Breast epithelium (tissue), 4 donors: ENCODE results near the gene TMEM131. TPM values are rescaled to one million over a fixed set of nuclear protein-coding genes. Genes with fewer than 3 reads are reported as not detected.

Experiments
- DNase-seq, 2 donors: peaks; one replicate each; pipeline ENCODE4 v3.0.0-alpha.2; 2019; ENCODE audit warnings: low spot score in 2 of 2
- H3K27ac ChIP-seq, 2 donors: fragments of 200-600 bp; sonication (generic) in 1 of 2; one replicate each; pipeline ENCODE4 v1.5.1; 2016 to 2019; ENCODE audit warnings: mild to moderate bottlenecking in 1 of 2
- H3K27me3 ChIP-seq, 2 donors: fragments of 200-600 bp; sonication (generic) in 1 of 2; one replicate each; pipeline versions ENCODE4 v1.5.1 to v1.6.0; 2017 to 2019; ENCODE audit warnings: control low read depth in 1 of 2, mild to moderate bottlenecking in 1 of 2
- H3K36me3 ChIP-seq: fragments of 200-600 bp; one replicate; pipeline ENCODE4 v1.5.1; 2019
- H3K4me1 ChIP-seq, 2 donors: fragments of 200-600 bp; sonication (generic); one replicate each; pipeline ENCODE4 v1.5.1; 2016 to 2019; ENCODE audit warnings: control low read depth in 1 of 2
- H3K4me3 ChIP-seq, 3 donors: fragments of 200-600 bp; sonication (generic); 1 replicate in 2 of 3; 2 replicates in 1 of 3; pipeline ENCODE4 v1.5.1; 2016 to 2019; ENCODE audit warnings: mild to moderate bottlenecking in 3 of 3, moderate library complexity in 2 of 3
- H3K9me3 ChIP-seq, 2 donors: fragments of 200-600 bp; sonication (generic) in 1 of 2; one replicate each; pipeline ENCODE4 v1.5.1; 2016 to 2019; ENCODE audit warnings: control low read depth in 1 of 2
- POLR2A ChIP-seq: fragments of 450-650 bp; IDR thresholded peaks from one replicate; pipeline ENCODE4 v1.6.1; 2016; ENCODE audit warnings: antibody characterized with exemption, mild to moderate bottlenecking, moderate library complexity
- POLR2AphosphoS5 ChIP-seq, 3 donors: sonication (generic); formaldehyde crosslinking; IDR thresholded peaks; one replicate each; pipeline ENCODE4 v1.6.1; 2017; ENCODE audit warnings: antibody characterized with exemption in 3 of 3
- intact Hi-C: fragments of 100-400 bp; cut with DNase I; formaldehyde crosslinking; loops from one replicate; pipeline ENCODE4 v1.15.1; 2023; ENCODE audit warnings: low total_unique reads
- total RNA-seq, 3 donors: library from RNA; depleted of rRNA; stranded (reverse); fragments of >200 nt; gene quantifications; one replicate each; pipeline ENCODE4 v1.1.0, GENCODE V29; 2016
- TF ChIP-seq, protein P1 (sequence below), 3 donors: fragments of 450-650 bp; IDR thresholded peaks; one replicate each; pipeline ENCODE4 v1.5.1; 2016 to 2017; ENCODE audit warnings: antibody characterized with exemption in 3 of 3, mild to moderate bottlenecking in 3 of 3, moderate library complexity in 3 of 3

The TMEM131 gene
- total RNA-seq, 3 donors from 2014 or later: 30.6 to 47.4 (median 41.3) TPM

DNA sequence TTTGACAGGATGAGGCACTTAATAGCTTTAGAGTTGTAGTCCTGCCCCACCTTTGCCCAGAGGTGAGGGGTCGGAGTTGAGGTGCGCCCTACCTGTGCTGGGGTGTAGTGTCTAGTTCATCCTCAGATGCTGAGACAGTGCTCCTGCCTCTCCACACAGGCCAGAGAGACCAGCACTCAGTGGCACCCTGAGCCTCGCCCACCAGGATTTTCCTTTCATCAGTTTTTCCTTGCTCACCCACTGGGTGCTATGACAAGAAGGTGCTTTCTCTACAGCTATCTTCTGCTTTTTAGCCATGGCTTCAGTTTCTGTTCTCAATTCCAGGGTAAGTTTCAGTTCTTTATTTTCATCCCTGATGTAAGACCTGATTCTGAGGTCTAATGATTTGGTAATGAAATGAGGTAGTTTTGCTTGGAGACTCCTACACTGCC, 16.8 kb upstream of the TMEM131 start:
- H3K4me1 ChIP-seq: no peaks in the 10 kb centered on the region
- DNase-seq: no peak
- no peaks in the 10 kb centered on the region for H3K27me3 ChIP-seq
- no peak overlapping the region for H3K4me3 ChIP-seq
- H3K9me3 ChIP-seq: no peaks in the 10 kb centered on the region
- H3K27ac ChIP-seq: no peak overlapping the region
- intact Hi-C loops: no loop called here
- TF ChIP-seq, protein P1, sequence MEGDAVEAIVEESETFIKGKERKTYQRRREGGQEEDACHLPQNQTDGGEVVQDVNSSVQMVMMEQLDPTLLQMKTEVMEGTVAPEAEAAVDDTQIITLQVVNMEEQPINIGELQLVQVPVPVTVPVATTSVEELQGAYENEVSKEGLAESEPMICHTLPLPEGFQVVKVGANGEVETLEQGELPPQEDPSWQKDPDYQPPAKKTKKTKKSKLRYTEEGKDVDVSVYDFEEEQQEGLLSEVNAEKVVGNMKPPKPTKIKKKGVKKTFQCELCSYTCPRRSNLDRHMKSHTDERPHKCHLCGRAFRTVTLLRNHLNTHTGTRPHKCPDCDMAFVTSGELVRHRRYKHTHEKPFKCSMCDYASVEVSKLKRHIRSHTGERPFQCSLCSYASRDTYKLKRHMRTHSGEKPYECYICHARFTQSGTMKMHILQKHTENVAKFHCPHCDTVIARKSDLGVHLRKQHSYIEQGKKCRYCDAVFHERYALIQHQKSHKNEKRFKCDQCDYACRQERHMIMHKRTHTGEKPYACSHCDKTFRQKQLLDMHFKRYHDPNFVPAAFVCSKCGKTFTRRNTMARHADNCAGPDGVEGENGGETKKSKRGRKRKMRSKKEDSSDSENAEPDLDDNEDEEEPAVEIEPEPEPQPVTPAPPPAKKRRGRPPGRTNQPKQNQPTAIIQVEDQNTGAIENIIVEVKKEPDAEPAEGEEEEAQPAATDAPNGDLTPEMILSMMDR (IDR thresholded peaks at IDR 0.05): no peak
- TF ChIP-seq POLR2A: no peak
- TF ChIP-seq POLR2AphosphoS5 (IDR thresholded peaks at IDR 0.05): no peak
- no peaks in the 10 kb centered on the region for H3K36me3 ChIP-seq

- Histone ChIP-seq H3K4me3 (no peak overlapping the region), H3K27ac (no peak overlapping the region), H3K36me3 (no peaks in the 10 kb centered on the region), H3K27me3 (no peaks in the 10 kb centered on the region), H3K4me1 (no peaks in the 10 kb centered on the region), H3K9me3 (no peaks in the 10 kb centered on the region)
- TF ChIP-seq POLR2A: no peak
- no peak for TF ChIP-seq POLR2AphosphoS5 (IDR thresholded peaks at IDR 0.05)
- TF ChIP-seq, protein P1 (IDR thresholded peaks at IDR 0.05): no peak
- intact Hi-C loops: no loop called here
- DNase-seq: no peak
These were observed 14.4 kb upstream of the TMEM131 start for GRCh38 chr2:98009887-98010760.

- H3K36me3 ChIP-seq: no peaks in the 10 kb centered on the region
- TF ChIP-seq POLR2AphosphoS5 (IDR thresholded peaks at IDR 0.05) (no peak), POLR2A (no peak)
- TF ChIP-seq, protein P1 (IDR thresholded peaks at IDR 0.05): no peak
- H3K9me3 ChIP-seq: no peaks in the 10 kb centered on the region
- H3K4me3 ChIP-seq: no peak overlapping the region
- H3K4me1 ChIP-seq: no peaks in the 10 kb centered on the region
- no peaks in the 10 kb centered on the region for H3K27me3 ChIP-seq
- intact Hi-C loops: no loop called here
- H3K27ac ChIP-seq: no peak overlapping the region
- no peak for DNase-seq
These were observed 12.7 kb upstream of the TMEM131 start for GRCh38 chr2:98008415-98008814.

- Histone ChIP-seq H3K36me3 (no peaks in the 10 kb centered on the region), H3K4me1 (no peaks in the 10 kb centered on the region), H3K27ac (no peak overlapping the region), H3K4me3 (no peak overlapping the region), H3K27me3 (no peaks in the 10 kb centered on the region), H3K9me3 (no peaks in the 10 kb centered on the region)
- intact Hi-C loops: no loop called here
- DNase-seq: no peak
- TF ChIP-seq, protein P1 (IDR thresholded peaks at IDR 0.05): no peak
- TF ChIP-seq POLR2AphosphoS5 (IDR thresholded peaks at IDR 0.05): no peak
- TF ChIP-seq POLR2A: no peak
These were observed 10.6 kb upstream of the TMEM131 start for GRCh38 chr2:98006378-98006777.

- Histone ChIP-seq H3K9me3 (no peaks in the 10 kb centered on the region), H3K27ac (no peak overlapping the region), H3K4me3 (no peak overlapping the region), H3K4me1 (no peaks in the 10 kb centered on the region), H3K27me3 (no peaks in the 10 kb centered on the region), H3K36me3 (no peaks in the 10 kb centered on the region)
- DNase-seq: no peak
- intact Hi-C loops: no loop called here
- TF ChIP-seq POLR2AphosphoS5 (IDR thresholded peaks at IDR 0.05) (no peak), POLR2A (no peak)
- TF ChIP-seq, protein P1 (IDR thresholded peaks at IDR 0.05): no peak
These were observed 8.9 kb upstream of the TMEM131 start for GRCh38 chr2:98004613-98005012.
